DND-41 (cell line): ENCODE measurements around the gene GAA.

Source experiments
- CTCF ChIP-seq: IDR thresholded peaks from 2 replicates; pipeline ENCODE4 v1.5.1; 2012; ENCODE audit warnings: borderline replicate concordance, low read length, moderate library complexity, mild to moderate bottlenecking; ENCODE audit not compliant: poor library complexity, severe bottlenecking; ENCODE audit errors: extremely low read depth
- EZH2 ChIP-seq: IDR thresholded peaks from 3 replicates; pipeline ENCODE4 v1.6.1; 2012; ENCODE audit warnings: borderline replicate concordance, low read depth, mild to moderate bottlenecking, moderate library complexity, low read length, inconsistent platforms; ENCODE audit not compliant: severe bottlenecking

GRCh38 chr17:80147035-80147822, 45.8 kb downstream of the GAA start, which contains the start of gene EIF4A3:
- TF ChIP-seq CTCF (peak; percentile 25), EZH2 (no peak)
